Fibroblast of lung (primary cell): ENCODE data around the gene SUPT3H.

Experiments
- CTCF ChIP-seq, 2 donors: IDR thresholded peaks in 1 of 2; conservative IDR thresholded peaks in 1 of 2; 1 replicate in 1 of 2; 2 replicates in 1 of 2; pipeline ENCODE4 v1.5.1; 2011 to 2012; ENCODE audit warnings: low read length in 2 of 2, control low read depth in 1 of 2, inconsistent platforms in 1 of 2, low read depth in 1 of 2, mild to moderate bottlenecking in 1 of 2
- EZH2 ChIP-seq: IDR thresholded peaks from 2 replicates; pipeline ENCODE4 v1.5.1; 2012; ENCODE audit warnings: low read length, control low read depth, mild to moderate bottlenecking; ENCODE audit errors: missing control alignments

DNA sequence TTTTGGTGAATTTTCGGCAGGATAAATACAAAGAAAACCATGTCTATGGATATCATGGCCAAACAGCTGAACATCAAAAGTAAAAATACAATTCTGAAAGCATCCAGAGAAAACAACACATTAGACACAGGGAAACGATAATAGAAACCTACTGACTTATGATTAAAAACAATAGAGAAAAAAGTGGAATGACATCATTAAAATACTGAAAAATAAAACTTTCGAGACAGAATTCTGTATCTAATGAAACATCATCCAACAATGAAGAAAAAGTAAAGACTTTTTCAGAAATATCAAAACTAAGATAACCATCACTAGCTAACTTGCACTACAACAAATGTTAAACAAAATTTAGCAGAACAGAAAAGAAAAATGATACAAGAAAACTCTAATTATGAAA, 434.2 kb downstream of the SUPT3H start:
- no peak for TF ChIP-seq CTCF (conservative IDR thresholded peaks at IDR 0.05 in 1 of 2, IDR thresholded peaks at IDR 0.05 in 1 of 2; ENCODE audit: low read depth in 1 of 2, low read length in 2 of 2)
- no peak for TF ChIP-seq EZH2
